GM12878 (cell line): ENCODE results near the gene FERMT2. TPM values are rescaled to one million over a fixed set of nuclear protein-coding genes. Genes with fewer than 3 reads are reported as not detected.

ENCODE experiments used
- ATAC-seq: fragments of 200-7000 bp; cut with Tn5 transposase; 3 replicates; pipeline ENCODE4 v1.9.1; 2020; ENCODE audit warnings: mild to moderate bottlenecking, moderate library complexity
- BruUV-seq: library from RNA; stranded (reverse); fragments of 400-500 nt; replicated peaks from 2 replicates; lab custom pipeline; 2021; lab: Mats Ljungman, UMichigan
- CTCF ChIA-PET: fragments of 300-600 bp; sonication (Branson Sonifier 250); formaldehyde crosslinking; extraction: SDS; loops from one replicate; lab custom pipeline; 2021; ENCODE audit warnings: inconsistent platforms; lab: Yijun Ruan, JAX
- POLR2A ChIA-PET: fragments of 350-600 bp; formaldehyde crosslinking; extraction: SDS; loops from one replicate; lab custom pipeline; 2021; ENCODE audit warnings: inconsistent platforms; lab: Charles Lee
- RAD21 ChIA-PET: fragments of 300-600 bp; sonication (Branson Sonifier 250); formaldehyde crosslinking; loops from one replicate; lab custom pipeline; 2023; ENCODE audit warnings: antibody characterized with exemption; ENCODE audit not compliant: unreplicated experiment; lab: Charles Lee
- SMC1A ChIA-PET: fragments of 300-600 bp; sonication (Branson Sonifier 250); formaldehyde crosslinking; loops from one replicate; lab custom pipeline; 2023; ENCODE audit not compliant: unreplicated experiment, uncharacterized antibody; lab: Charles Lee
- DNase-seq: peaks from one replicate; pipeline ENCODE4 v3.0.0-alpha.2; 2011; ENCODE audit warnings: low read depth, low spot score
- FAIRE-seq: peaks from 3 replicates; lab custom pipeline; 2011; peaks lifted over from hg19 to GRCh38; lab: Jason Lieb, UNC
- H2AFZ ChIP-seq: 2 replicates; pipeline ENCODE4 v1.6.0; 2011; ENCODE audit warnings: low read depth, low read length, control low read depth; ENCODE audit not compliant: control insufficient read depth
- H3K27ac ChIP-seq: 2 replicates; pipeline ENCODE4 v1.5.1; 2011; ENCODE audit warnings: control low read depth; ENCODE audit not compliant: control insufficient read depth, insufficient read depth
- H3K27me3 ChIP-seq, 2 experiments: replicated peaks in 1 of 2; 2 replicates each; pipeline versions ENCODE4 v1.6.0 to v1.6.1; 2011; ENCODE audit warnings: low read length in 1 of 2; ENCODE audit not compliant: control insufficient read depth in 2 of 2, insufficient read depth in 2 of 2
- H3K36me3 ChIP-seq, 2 experiments: 2 replicates each; pipeline ENCODE4 v1.5.1; 2011; ENCODE audit warnings: low read length in 1 of 2; ENCODE audit not compliant: control insufficient read depth in 2 of 2, insufficient read depth in 2 of 2
- H3K4me1 ChIP-seq: 2 replicates; pipeline ENCODE4 v1.6.1; 2011; ENCODE audit warnings: mild to moderate bottlenecking, low read length, moderate library complexity, mixed read lengths; ENCODE audit not compliant: control insufficient read depth, insufficient read depth
- H3K4me2 ChIP-seq: 2 replicates; pipeline ENCODE4 v1.6.0; 2011; ENCODE audit warnings: control low read depth; ENCODE audit not compliant: control insufficient read depth, insufficient read depth
- H3K4me3 ChIP-seq: fragments of 200-600 bp; sonication (generic); 2 replicates; pipeline ENCODE4 v1.5.1; 2016
- H3K79me2 ChIP-seq: 2 replicates; pipeline ENCODE4 v1.6.0; 2011; ENCODE audit warnings: low read length; ENCODE audit not compliant: control insufficient read depth, insufficient read depth
- H3K9ac ChIP-seq: 2 replicates; pipeline ENCODE4 v1.8.0; 2011; ENCODE audit warnings: low read length, control low read depth, mixed read lengths; ENCODE audit not compliant: control insufficient read depth, insufficient read depth
- H3K9me3 ChIP-seq: replicated peaks from 3 replicates; pipeline ENCODE4 v1.5.1; 2011; ENCODE audit warnings: mild to moderate bottlenecking, low read length; ENCODE audit not compliant: control insufficient read depth, insufficient read depth
- H4K20me1 ChIP-seq: 2 replicates; pipeline ENCODE4 v1.6.0; 2011; ENCODE audit not compliant: control insufficient read depth, insufficient read depth
- BCL11A ChIP-seq: IDR thresholded peaks from 2 replicates; pipeline ENCODE4 v1.6.1; 2011; ENCODE audit warnings: low read depth, low read length
- CBX3 ChIP-seq: fragments of 200-600 bp; sonication (generic); IDR thresholded peaks from 2 replicates; pipeline ENCODE4 v1.6.1; 2016; ENCODE audit warnings: low read depth, borderline replicate concordance
- CHD4 ChIP-seq: fragments of 200-600 bp; sonication (generic); IDR thresholded peaks from 2 replicates; pipeline ENCODE4 v1.6.1; 2016; ENCODE audit warnings: mild to moderate bottlenecking
- HDGF ChIP-seq: fragments of 450-650 bp; IDR thresholded peaks from 2 replicates; pipeline ENCODE4 v1.6.1; 2016; ENCODE audit warnings: antibody characterized with exemption
- KDM1A ChIP-seq: fragments of 200-600 bp; sonication (generic); IDR thresholded peaks from 2 replicates; pipeline ENCODE4 v1.6.1; 2016; ENCODE audit warnings: borderline replicate concordance
- MTA2 ChIP-seq: fragments of 450-650 bp; IDR thresholded peaks from 2 replicates; pipeline ENCODE4 v1.6.1; 2016; ENCODE audit warnings: low read depth, mild to moderate bottlenecking, moderate library complexity
- MYC ChIP-seq: IDR thresholded peaks from 2 replicates; pipeline ENCODE4 v1.6.1; 2011; ENCODE audit warnings: mild to moderate bottlenecking, low read length, moderate library complexity, inconsistent platforms; ENCODE audit not compliant: insufficient read depth, insufficient replicate concordance, insufficient read length, severe bottlenecking
- NBN ChIP-seq: fragments of 450-650 bp; IDR thresholded peaks from 2 replicates; pipeline ENCODE4 v1.6.1; 2016
- NFXL1 ChIP-seq: fragments of 450-650 bp; IDR thresholded peaks from 2 replicates; pipeline ENCODE4 v1.6.1; 2017; ENCODE audit warnings: antibody characterized with exemption, mild to moderate bottlenecking, borderline replicate concordance
- NR2F1 ChIP-seq: fragments of 450-650 bp; conservative IDR thresholded peaks from 2 replicates; pipeline ENCODE4 v1.6.1; 2017; ENCODE audit warnings: mild to moderate bottlenecking
- RCOR1 ChIP-seq: conservative IDR thresholded peaks from 2 replicates; pipeline ENCODE4 v1.6.1; 2012; ENCODE audit warnings: low read depth, low read length, improper control_type of control experiment
- SIX5 ChIP-seq: IDR thresholded peaks from 2 replicates; pipeline ENCODE4 v1.6.1; 2011; ENCODE audit warnings: mild to moderate bottlenecking, low read depth, low read length, moderate library complexity; ENCODE audit not compliant: severe bottlenecking
- SMARCA5 ChIP-seq: fragments of 450-650 bp; IDR thresholded peaks from 2 replicates; pipeline ENCODE4 v1.6.1; 2017; ENCODE audit warnings: mild to moderate bottlenecking
- TARDBP ChIP-seq: IDR thresholded peaks from 2 replicates; pipeline ENCODE4 v1.6.1; 2016; ENCODE audit warnings: borderline replicate concordance
- TCF12 ChIP-seq: IDR thresholded peaks from 2 replicates; pipeline ENCODE4 v1.6.1; 2011; ENCODE audit warnings: low read depth, mild to moderate bottlenecking, low read length
- TCF3 ChIP-seq: IDR thresholded peaks from 2 replicates; pipeline ENCODE4 v1.6.1; 2012; ENCODE audit warnings: low read depth, mild to moderate bottlenecking, low read length, borderline replicate concordance; ENCODE audit not compliant: insufficient read depth
- TCF7 ChIP-seq: IDR thresholded peaks from 2 replicates; pipeline ENCODE4 v1.6.1; 2014; ENCODE audit warnings: antibody characterized with exemption, borderline replicate concordance
- WGBS: methylation state at CpG from one replicate; pipeline ENCODE4 v1.1.6; 2016; ENCODE audit warnings: low lambda C conversion rate; ENCODE audit not compliant: insufficient replicate concordance, insufficient coverage; ENCODE audit errors: missing lambda C conversion rate; 5-methylcytosine and 5-hydroxymethylcytosine counted together
- in situ Hi-C: fragments of 300-500 bp; cut with MboI; formaldehyde crosslinking; loops from 9 replicates; pipeline ENCODE4 v1.14.3; 2018; ENCODE audit warnings: mixed read lengths
- intact Hi-C: fragments of 100-400 bp; cut with micrococcal nuclease; formaldehyde crosslinking; loops from one replicate; pipeline ENCODE4 v1.14.2; 2022; ENCODE audit not compliant: unreplicated experiment
- polyA plus RNA-seq, 11 experiments: library from polyadenylated mRNA; depleted of rRNA in 4 of 11; unstranded in 6 of 11; stranded (reverse) in 5 of 11; fragments of >200 nt; fragmentation: Nextera tagmentation in 4 of 11; fragmentation: Illumina TruSeq in 1 of 11; extraction: Ambion mirVana in 4 of 11; extraction: Trizol in 1 of 11; gene quantifications; 1 replicate in 1 of 11; 2 replicates in 10 of 11; pipeline versions ENCODE4 v1.2.1 to v1.2.3, GENCODE V29; 2011 to 2016; ENCODE audit warnings: inconsistent platforms in 2 of 11, missing spikeins in 2 of 11, low read depth in 1 of 11
- total RNA-seq, 4 experiments: library from RNA; depleted of rRNA in 3 of 4; stranded (reverse); fragments of >200 nt in 3 of 4; fragmentation: Illumina TruSeq in 1 of 4; extraction: Trizol in 1 of 4; gene quantifications; 2 replicates each; pipeline versions ENCODE4 v1.2.1 to v1.2.3, GENCODE V29; 2013 to 2021
- TF ChIP-seq, protein P1 (sequence below): IDR thresholded peaks from 2 replicates; pipeline ENCODE4 v1.6.1; 2012; ENCODE audit warnings: improper control_type of control experiment, low read depth, low read length; ENCODE audit not compliant: insufficient replicate concordance

FERMT2 gene
- total and polyA plus RNA-seq, 10 of the 15 experiments (the other 5 are each of a cell fraction or from before 2014, with no cell fraction given), result 4.9 to 35.5 (median 19.5) TPM

DNA sequence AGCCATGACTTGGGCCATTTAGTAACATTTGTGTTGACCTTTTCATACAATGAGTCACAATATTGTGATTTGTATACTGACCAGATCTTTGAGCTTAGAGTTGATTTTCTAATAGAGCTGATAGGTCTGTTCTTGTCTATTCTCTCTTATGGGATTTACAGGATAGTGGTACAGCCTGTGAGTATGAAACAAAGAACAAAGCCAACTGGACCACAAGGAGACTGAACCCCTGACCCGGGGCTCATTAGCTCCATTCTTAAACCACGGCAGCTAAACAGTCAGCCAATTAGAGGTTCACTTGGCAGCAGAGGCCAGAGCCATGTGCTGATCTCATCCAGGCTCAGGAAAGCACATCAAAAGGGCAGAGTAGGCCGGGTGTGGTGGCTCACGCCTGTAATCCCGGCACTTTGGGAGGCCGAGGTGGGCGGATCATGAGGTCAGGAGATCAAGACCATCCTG is 100.4 kb downstream of the FERMT2 start:
- Histone ChIP-seq H2AFZ (no peak overlapping the region), H3K27me3 (no peaks in the 10 kb centered on the region), H3K79me2 (no peaks in the 10 kb centered on the region), H3K4me3 (no peak overlapping the region), H3K9ac (no peak overlapping the region), H3K4me2 (no peak overlapping the region), H4K20me1 (no peaks in the 10 kb centered on the region), H3K36me3 (no peaks in the 10 kb centered on the region), H3K9me3 (no peaks in the 10 kb centered on the region), H3K27ac (no peak overlapping the region), H3K4me1 (no peaks in the 10 kb centered on the region)
- POLR2A ChIA-PET, result no interaction called here
- SMC1A ChIA-PET, result interaction anchor here (1.1 to 1.9 kb wide), 3 partner anchors 10 to 342 kb away, joined by 3 to 5 read pairs (median 4); no protein-coding TSS in a partner anchor
- WGBS, result 80% methylated on average over 7 of the region's 7 CpGs
- CTCF ChIA-PET, result no interaction called here
- ATAC-seq, result peak; percentile 36; the same call in 2 of the 3 replicates
- RAD21 ChIA-PET, result interaction anchor here (1.1 kb wide), 1 partner anchor 83 kb away, joined by 3 read pairs; no protein-coding TSS in a partner anchor
- FAIRE-seq, result no peak
- BruUV-seq, result no TSS peak
- no peak for DNase-seq
- TF ChIP-seq NBN (no peak), TCF12 (no peak), SMARCA5 (no peak), RCOR1 (no peak), NFXL1 (no peak), CBX3 (no peak), SIX5 (no peak), TARDBP (no peak), BCL11A (peak; percentile 59; the same call in 1 of the 2 replicates), MTA2 (peak; percentile 52; the same call in 1 of the 2 replicates), TCF3 (no peak), MYC (no peak), TCF7 (no peak), HDGF (no peak), KDM1A (no peak), CHD4 (no peak), NR2F1 (peak; percentile 79; the same call in 1 of the 2 replicates)
- TF ChIP-seq, protein P1, sequence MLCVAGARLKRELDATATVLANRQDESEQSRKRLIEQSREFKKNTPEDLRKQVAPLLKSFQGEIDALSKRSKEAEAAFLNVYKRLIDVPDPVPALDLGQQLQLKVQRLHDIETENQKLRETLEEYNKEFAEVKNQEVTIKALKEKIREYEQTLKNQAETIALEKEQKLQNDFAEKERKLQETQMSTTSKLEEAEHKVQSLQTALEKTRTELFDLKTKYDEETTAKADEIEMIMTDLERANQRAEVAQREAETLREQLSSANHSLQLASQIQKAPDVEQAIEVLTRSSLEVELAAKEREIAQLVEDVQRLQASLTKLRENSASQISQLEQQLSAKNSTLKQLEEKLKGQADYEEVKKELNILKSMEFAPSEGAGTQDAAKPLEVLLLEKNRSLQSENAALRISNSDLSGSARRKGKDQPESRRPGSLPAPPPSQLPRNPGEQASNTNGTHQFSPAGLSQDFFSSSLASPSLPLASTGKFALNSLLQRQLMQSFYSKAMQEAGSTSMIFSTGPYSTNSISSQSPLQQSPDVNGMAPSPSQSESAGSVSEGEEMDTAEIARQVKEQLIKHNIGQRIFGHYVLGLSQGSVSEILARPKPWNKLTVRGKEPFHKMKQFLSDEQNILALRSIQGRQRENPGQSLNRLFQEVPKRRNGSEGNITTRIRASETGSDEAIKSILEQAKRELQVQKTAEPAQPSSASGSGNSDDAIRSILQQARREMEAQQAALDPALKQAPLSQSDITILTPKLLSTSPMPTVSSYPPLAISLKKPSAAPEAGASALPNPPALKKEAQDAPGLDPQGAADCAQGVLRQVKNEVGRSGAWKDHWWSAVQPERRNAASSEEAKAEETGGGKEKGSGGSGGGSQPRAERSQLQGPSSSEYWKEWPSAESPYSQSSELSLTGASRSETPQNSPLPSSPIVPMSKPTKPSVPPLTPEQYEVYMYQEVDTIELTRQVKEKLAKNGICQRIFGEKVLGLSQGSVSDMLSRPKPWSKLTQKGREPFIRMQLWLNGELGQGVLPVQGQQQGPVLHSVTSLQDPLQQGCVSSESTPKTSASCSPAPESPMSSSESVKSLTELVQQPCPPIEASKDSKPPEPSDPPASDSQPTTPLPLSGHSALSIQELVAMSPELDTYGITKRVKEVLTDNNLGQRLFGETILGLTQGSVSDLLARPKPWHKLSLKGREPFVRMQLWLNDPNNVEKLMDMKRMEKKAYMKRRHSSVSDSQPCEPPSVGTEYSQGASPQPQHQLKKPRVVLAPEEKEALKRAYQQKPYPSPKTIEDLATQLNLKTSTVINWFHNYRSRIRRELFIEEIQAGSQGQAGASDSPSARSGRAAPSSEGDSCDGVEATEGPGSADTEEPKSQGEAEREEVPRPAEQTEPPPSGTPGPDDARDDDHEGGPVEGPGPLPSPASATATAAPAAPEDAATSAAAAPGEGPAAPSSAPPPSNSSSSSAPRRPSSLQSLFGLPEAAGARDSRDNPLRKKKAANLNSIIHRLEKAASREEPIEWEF, result no peak
- intact Hi-C loops, result no loop called here
- in situ Hi-C loops, result no loop called here
